ENCODE results near the gene MYH3.

The MYH3 gene

DNA sequence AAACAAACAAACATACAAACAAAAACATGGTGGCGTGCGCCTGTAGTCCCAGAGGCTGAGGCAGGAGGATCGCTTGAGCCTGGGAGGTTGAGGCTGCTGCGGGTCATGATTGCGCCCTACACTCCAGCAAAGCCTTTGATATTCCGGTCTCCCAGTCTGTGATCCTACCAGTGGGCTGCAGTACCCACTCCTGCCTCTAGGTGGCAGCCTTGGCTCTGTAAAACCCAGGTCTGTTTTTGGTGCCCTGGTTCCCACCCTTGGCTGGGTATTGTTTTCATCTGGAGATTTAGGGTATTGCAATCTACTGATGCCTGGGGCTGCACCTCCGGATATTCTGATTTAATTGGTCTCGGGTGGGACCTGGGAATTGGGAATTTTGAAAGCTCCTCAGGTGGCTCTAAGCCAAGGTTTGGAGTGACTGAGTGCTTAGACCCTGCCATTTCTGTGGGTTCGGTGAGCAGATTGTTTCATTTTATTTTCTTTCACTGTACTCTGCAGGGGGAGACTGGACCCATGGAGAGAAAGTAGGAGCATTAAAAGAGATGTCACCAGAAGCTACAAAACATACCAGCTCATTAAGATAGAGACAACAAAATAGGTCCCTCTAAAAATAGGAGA is 40.5 kb downstream of the MYH3 start:
- peak; percentile 41 for DNase-seq (ENCODE audit: insufficient read length, low spot score)
- TF ChIP-seq, protein P1, sequence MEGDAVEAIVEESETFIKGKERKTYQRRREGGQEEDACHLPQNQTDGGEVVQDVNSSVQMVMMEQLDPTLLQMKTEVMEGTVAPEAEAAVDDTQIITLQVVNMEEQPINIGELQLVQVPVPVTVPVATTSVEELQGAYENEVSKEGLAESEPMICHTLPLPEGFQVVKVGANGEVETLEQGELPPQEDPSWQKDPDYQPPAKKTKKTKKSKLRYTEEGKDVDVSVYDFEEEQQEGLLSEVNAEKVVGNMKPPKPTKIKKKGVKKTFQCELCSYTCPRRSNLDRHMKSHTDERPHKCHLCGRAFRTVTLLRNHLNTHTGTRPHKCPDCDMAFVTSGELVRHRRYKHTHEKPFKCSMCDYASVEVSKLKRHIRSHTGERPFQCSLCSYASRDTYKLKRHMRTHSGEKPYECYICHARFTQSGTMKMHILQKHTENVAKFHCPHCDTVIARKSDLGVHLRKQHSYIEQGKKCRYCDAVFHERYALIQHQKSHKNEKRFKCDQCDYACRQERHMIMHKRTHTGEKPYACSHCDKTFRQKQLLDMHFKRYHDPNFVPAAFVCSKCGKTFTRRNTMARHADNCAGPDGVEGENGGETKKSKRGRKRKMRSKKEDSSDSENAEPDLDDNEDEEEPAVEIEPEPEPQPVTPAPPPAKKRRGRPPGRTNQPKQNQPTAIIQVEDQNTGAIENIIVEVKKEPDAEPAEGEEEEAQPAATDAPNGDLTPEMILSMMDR (IDR thresholded peaks at IDR 0.05; ENCODE audit: insufficient read depth, missing control alignments), result peak; percentile 59
- FAIRE-seq, result no peak

DNA sequence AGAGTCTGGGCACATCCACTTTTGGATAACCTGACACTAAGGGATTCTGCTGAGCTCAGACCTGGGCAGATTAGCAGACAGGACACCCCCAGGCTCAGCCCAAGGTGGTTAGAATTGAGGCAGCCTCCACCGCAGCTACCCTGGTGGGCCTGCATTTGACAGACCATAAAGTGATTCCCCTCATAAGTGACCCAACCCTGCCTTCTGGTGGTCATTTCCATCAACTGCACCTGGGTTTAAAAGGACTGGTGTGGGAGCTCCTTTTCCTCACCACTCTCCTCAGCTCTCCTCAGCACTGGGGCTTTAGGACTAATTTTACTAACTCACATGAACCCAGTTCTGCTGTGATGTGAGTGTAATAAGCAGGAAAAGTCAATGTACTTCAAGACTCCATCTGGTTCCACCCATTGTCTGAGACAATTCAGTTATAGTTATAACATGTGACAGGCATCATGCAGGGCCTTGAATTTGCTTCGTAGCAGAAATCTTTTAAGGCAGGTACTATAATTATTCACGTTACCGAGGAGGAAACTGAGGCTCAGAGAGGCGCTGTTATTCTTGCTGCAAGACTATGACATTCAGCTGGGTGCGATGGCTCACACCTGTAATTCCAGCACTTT is 42.5 kb downstream of the MYH3 start:
- DNase-seq (ENCODE audit: insufficient read length, low spot score) (peak; percentile 46), FAIRE-seq (no peak)
- TF ChIP-seq, protein P1 (IDR thresholded peaks at IDR 0.05; ENCODE audit: insufficient read depth, missing control alignments), result peak; percentile 54

DNA sequence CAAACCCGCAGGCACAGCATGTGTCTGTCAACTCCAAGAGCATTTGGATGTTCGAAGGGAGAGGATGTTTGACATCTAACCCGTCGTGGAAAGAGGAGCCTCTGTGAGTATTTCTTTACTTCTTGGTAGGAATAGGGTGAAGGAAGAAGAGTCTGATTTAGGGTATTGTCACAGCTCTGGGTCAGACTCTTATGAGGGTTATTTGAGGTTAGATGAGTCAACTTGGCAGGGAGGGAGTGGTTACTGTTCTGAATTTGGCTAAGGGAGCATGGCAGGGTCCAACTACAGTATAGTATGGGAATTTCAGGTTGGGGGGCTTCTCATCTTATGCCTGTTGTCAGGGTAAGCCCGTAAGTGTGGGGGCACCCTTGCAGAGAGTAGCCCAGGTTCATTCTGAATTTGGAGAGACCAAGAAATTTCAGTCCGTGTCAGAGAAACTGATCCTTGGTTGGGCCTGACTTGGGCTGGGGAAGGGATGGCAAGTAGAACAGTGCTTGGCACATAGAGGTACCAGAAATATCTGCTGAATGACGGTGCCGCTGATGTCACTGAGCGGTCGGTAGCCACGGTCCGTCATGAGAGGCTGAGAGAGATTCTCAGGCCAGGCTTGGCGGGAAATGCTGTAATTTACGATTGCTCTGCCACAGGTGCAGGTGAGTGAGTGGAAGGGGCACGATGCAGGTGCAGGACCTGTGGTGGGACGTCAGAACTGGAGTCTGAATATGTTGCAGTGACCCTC is 43.2 kb downstream of the MYH3 start:
- DNase-seq (ENCODE audit: insufficient read length, low spot score) (no peak), FAIRE-seq (no peak)
- TF ChIP-seq, protein P1 (IDR thresholded peaks at IDR 0.05; ENCODE audit: insufficient read depth, missing control alignments), result no peak

DNA sequence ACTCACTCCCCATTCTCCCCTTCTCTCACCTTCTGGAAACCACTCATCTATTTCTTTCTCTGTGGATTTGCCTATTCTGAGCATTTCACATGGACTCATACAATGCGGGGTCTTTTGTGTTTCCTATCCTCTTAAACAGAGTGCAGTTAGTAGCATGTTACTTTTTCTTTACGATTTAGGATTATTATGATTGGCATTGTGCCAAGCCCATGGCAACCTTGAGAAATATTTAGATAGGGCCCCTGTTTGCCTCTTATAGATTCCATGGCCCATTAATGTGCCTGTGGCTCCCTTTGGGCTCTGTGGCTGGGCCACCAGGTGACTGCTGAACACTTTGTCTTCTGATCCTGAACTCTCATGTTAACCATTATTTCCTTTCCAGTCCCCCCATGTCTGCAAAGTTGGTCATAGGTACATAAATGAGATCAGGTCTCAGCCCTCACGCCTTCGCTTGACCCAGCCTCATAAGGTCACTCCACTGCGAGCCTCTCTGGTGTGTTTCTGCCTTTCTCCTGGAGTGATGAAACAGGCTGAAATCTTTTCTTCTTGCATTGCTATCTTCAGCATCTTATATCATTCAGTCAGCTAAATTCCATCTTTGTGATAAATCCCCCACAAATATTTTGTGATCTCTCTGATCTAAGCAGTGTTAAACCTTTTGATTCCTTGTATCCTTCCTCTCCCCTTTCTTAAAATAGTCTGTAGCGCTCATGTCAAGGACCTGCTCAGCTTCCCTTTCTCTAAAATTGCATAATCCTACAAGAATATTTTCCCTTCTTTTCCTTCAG is 44.0 kb downstream of the MYH3 start:
- DNase-seq (ENCODE audit: insufficient read length, low spot score) (no peak), FAIRE-seq (no peak)
- TF ChIP-seq, protein P1 (IDR thresholded peaks at IDR 0.05; ENCODE audit: insufficient read depth, missing control alignments), result no peak

DNA sequence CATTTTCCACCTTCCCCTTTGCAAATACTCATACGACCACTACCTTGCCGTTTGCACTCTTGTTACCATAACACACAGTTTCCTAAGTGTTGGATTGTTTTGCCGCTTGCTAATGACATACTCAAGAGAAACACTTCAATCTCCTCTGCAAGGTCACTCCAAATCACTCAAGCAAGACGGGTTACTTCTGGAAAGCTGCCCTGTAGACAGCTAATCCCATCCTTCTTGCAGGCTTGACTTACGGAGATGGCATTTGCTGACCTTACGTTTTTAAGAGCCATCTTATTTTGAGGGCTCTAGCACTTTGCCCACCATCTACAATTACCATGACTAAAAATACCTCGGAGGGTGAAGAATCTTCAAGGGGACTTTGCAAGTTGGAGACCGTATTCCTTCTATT is 46.2 kb downstream of the MYH3 start:
- DNase-seq (ENCODE audit: insufficient read length, low spot score), result no peak
- TF ChIP-seq, protein P1 (IDR thresholded peaks at IDR 0.05; ENCODE audit: insufficient read depth, missing control alignments), result no peak
- FAIRE-seq, result no peak

DNA sequence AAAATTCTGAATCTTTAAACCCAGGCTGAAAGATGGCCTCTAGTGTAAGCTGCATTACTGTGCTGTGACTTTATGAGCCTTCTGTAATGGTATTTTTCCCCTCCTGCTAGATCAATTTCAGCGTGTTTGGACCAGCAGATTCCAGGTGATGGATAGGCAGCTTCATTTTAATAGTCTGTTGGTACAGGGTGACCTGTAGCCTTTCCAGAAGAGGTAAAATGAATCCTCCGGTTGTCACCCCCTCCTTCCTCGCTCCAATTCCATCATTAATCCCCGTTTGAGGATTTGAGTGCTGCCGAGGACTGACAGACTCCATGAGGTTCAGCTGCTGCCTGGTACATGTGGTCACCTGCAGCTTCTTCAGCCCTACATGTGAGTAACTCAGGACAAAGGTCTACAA is 48.9 kb downstream of the MYH3 start:
- TF ChIP-seq, protein P1 (IDR thresholded peaks at IDR 0.05; ENCODE audit: insufficient read depth, missing control alignments), result no peak
- no peak for DNase-seq (ENCODE audit: insufficient read length, low spot score)
- no peak for FAIRE-seq
